Measurements from ENCODE around the gene CDKN1B.

DNA sequence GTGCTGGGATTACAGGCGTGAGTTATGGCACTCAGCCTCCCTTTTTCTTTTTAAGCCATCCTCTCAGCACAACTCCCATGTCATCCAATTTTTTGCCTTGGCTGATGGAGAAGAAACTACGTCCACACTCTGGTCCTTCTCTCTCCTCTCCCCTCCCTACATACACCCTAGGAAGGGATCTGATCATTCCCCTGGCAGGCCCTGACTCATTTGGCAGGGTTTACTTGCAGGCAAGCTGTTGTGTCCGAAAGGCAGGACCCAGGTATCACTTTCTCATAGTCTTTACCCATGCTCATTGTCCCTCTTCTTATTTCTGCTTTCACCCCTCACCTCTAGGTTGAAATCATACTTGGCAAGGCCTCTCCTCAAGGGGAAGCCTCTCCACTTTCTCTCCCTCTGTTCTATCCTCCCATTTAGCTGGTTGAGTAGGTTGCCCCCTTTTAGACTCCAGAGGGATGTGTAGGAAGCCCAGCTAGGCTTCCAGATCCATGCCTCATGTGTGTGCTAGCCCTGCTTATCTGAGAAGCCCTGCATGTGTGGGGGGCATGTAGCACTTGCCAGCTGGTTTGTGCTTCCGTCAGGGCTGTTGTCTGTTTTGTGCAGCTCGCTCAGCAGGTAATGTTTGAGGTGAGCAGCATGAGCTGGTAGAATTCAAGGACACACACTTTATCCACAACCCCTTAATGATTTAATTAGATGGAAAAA is 36.0 kb upstream of the CDKN1B start:
- TF ChIP-seq ZNF561 (tag by site-specific recombination; IDR thresholded peaks at IDR 0.05; ENCODE audit: borderline replicate concordance) (no peak), IKZF3 (tag by site-specific recombination; IDR thresholded peaks at IDR 0.05) (no peak), ZBTB21 (tag by site-specific recombination; IDR thresholded peaks at IDR 0.05) (no peak), ZFP3 (tag by site-specific recombination; IDR thresholded peaks at IDR 0.05; ENCODE audit: low read depth) (no peak), TRIM28 (IDR thresholded peaks at IDR 0.05; ENCODE audit: borderline replicate concordance, low read length) (no peak), GLI2 (tag by site-specific recombination; IDR thresholded peaks at IDR 0.05; ENCODE audit: borderline replicate concordance, low read depth) (no peak), ZNF529 (tag by site-specific recombination; IDR thresholded peaks at IDR 0.05; ENCODE audit: insufficient replicate concordance) (no peak), ZNF24 (tag by site-specific recombination; IDR thresholded peaks at IDR 0.05) (no peak), ZNF830 (tag by site-specific recombination; IDR thresholded peaks at IDR 0.05; ENCODE audit: low read depth) (no peak), ZNF184 (tag by site-specific recombination; IDR thresholded peaks at IDR 0.05) (no peak), SP2 (tag by site-specific recombination; IDR thresholded peaks at IDR 0.05) (no peak)
- TF ChIP-seq, protein P1, sequence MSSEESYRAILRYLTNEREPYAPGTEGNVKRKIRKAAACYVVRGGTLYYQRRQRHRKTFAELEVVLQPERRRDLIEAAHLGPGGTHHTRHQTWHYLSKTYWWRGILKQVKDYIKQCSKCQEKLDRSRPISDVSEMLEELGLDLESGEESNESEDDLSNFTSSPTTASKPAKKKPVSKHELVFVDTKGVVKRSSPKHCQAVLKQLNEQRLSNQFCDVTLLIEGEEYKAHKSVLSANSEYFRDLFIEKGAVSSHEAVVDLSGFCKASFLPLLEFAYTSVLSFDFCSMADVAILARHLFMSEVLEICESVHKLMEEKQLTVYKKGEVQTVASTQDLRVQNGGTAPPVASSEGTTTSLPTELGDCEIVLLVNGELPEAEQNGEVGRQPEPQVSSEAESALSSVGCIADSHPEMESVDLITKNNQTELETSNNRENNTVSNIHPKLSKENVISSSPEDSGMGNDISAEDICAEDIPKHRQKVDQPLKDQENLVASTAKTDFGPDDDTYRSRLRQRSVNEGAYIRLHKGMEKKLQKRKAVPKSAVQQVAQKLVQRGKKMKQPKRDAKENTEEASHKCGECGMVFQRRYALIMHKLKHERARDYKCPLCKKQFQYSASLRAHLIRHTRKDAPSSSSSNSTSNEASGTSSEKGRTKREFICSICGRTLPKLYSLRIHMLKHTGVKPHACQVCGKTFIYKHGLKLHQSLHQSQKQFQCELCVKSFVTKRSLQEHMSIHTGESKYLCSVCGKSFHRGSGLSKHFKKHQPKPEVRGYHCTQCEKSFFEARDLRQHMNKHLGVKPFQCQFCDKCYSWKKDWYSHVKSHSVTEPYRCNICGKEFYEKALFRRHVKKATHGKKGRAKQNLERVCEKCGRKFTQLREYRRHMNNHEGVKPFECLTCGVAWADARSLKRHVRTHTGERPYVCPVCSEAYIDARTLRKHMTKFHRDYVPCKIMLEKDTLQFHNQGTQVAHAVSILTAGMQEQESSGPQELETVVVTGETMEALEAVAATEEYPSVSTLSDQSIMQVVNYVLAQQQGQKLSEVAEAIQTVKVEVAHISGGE (tag by site-specific recombination; conservative IDR thresholded peaks at IDR 0.05; ENCODE audit: low read depth) = no peak
- TF ChIP-seq, protein P2, sequence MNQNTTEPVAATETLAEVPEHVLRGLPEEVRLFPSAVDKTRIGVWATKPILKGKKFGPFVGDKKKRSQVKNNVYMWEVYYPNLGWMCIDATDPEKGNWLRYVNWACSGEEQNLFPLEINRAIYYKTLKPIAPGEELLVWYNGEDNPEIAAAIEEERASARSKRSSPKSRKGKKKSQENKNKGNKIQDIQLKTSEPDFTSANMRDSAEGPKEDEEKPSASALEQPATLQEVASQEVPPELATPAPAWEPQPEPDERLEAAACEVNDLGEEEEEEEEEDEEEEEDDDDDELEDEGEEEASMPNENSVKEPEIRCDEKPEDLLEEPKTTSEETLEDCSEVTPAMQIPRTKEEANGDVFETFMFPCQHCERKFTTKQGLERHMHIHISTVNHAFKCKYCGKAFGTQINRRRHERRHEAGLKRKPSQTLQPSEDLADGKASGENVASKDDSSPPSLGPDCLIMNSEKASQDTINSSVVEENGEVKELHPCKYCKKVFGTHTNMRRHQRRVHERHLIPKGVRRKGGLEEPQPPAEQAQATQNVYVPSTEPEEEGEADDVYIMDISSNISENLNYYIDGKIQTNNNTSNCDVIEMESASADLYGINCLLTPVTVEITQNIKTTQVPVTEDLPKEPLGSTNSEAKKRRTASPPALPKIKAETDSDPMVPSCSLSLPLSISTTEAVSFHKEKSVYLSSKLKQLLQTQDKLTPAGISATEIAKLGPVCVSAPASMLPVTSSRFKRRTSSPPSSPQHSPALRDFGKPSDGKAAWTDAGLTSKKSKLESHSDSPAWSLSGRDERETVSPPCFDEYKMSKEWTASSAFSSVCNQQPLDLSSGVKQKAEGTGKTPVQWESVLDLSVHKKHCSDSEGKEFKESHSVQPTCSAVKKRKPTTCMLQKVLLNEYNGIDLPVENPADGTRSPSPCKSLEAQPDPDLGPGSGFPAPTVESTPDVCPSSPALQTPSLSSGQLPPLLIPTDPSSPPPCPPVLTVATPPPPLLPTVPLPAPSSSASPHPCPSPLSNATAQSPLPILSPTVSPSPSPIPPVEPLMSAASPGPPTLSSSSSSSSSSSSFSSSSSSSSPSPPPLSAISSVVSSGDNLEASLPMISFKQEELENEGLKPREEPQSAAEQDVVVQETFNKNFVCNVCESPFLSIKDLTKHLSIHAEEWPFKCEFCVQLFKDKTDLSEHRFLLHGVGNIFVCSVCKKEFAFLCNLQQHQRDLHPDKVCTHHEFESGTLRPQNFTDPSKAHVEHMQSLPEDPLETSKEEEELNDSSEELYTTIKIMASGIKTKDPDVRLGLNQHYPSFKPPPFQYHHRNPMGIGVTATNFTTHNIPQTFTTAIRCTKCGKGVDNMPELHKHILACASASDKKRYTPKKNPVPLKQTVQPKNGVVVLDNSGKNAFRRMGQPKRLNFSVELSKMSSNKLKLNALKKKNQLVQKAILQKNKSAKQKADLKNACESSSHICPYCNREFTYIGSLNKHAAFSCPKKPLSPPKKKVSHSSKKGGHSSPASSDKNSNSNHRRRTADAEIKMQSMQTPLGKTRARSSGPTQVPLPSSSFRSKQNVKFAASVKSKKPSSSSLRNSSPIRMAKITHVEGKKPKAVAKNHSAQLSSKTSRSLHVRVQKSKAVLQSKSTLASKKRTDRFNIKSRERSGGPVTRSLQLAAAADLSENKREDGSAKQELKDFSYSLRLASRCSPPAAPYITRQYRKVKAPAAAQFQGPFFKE (tag by site-specific recombination; IDR thresholded peaks at IDR 0.05; ENCODE audit: borderline replicate concordance) = no peak
- TF ChIP-seq, protein P3, sequence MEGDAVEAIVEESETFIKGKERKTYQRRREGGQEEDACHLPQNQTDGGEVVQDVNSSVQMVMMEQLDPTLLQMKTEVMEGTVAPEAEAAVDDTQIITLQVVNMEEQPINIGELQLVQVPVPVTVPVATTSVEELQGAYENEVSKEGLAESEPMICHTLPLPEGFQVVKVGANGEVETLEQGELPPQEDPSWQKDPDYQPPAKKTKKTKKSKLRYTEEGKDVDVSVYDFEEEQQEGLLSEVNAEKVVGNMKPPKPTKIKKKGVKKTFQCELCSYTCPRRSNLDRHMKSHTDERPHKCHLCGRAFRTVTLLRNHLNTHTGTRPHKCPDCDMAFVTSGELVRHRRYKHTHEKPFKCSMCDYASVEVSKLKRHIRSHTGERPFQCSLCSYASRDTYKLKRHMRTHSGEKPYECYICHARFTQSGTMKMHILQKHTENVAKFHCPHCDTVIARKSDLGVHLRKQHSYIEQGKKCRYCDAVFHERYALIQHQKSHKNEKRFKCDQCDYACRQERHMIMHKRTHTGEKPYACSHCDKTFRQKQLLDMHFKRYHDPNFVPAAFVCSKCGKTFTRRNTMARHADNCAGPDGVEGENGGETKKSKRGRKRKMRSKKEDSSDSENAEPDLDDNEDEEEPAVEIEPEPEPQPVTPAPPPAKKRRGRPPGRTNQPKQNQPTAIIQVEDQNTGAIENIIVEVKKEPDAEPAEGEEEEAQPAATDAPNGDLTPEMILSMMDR (tag by site-specific recombination; IDR thresholded peaks at IDR 0.05) = no peak

All from HEK293 (cell line).